ENCODE measurements around the gene CDKAL1.

DNA sequence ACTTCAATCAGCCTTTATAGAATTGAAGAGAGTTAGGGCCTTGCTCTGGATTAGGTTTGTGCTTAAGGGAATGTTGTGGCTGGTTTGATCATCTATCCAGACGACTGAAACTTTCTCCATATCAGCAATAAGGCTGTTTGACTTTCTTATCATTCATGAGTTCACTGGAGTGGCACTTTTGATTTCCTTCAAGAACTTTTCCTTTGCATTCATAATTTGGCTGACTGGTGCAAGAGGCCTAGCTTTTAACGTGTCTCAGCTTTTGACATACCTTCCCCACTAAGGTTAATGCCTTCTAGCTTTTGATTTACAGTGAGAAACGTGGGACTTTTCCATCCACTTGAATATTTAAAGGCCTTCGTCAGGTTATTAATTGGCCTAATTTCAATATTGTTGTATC lies 461.8 kb downstream of the CDKAL1 start:
- no peak for TF ChIP-seq POLR2A (IDR thresholded peaks at IDR 0.05)
- TF ChIP-seq, protein P1, sequence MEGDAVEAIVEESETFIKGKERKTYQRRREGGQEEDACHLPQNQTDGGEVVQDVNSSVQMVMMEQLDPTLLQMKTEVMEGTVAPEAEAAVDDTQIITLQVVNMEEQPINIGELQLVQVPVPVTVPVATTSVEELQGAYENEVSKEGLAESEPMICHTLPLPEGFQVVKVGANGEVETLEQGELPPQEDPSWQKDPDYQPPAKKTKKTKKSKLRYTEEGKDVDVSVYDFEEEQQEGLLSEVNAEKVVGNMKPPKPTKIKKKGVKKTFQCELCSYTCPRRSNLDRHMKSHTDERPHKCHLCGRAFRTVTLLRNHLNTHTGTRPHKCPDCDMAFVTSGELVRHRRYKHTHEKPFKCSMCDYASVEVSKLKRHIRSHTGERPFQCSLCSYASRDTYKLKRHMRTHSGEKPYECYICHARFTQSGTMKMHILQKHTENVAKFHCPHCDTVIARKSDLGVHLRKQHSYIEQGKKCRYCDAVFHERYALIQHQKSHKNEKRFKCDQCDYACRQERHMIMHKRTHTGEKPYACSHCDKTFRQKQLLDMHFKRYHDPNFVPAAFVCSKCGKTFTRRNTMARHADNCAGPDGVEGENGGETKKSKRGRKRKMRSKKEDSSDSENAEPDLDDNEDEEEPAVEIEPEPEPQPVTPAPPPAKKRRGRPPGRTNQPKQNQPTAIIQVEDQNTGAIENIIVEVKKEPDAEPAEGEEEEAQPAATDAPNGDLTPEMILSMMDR (IDR thresholded peaks at IDR 0.05) = no peak
